AG04450 (cell line): ENCODE results near the gene MPI. TPM values are rescaled to one million over a fixed set of nuclear protein-coding genes. Genes with fewer than 3 reads are reported as not detected.
A peak's percentile ranks its signal among the peaks of the same experiment; 100 is the strongest.

Source experiments
- CTCF ChIA-PET: fragments of 300-600, 350-600 bp; formaldehyde crosslinking; extraction: SDS; loops from one replicate; lab custom pipeline; 2022; ENCODE audit warnings: antibody characterized with exemption, inconsistent platforms; lab: Charles Lee
- POLR2A ChIA-PET: fragments of 350-600 bp; formaldehyde crosslinking; extraction: SDS; loops from one replicate; lab custom pipeline; 2021; ENCODE audit warnings: antibody characterized with exemption, inconsistent platforms; lab: Yijun Ruan, JAX
- DNase-seq: peaks from one replicate; pipeline ENCODE4 v3.0.0-alpha.2; 2011; ENCODE audit warnings: low read depth, low spot score
- H3K27ac ChIP-seq: one replicate; pipeline ENCODE4 v1.5.1; 2012; ENCODE audit warnings: low read depth, low read length, control low read depth
- H3K27me3 ChIP-seq: one replicate; pipeline ENCODE4 v1.6.0; 2012; ENCODE audit warnings: low read length; ENCODE audit not compliant: control insufficient read depth, insufficient read depth
- H3K4me3 ChIP-seq: 2 replicates; pipeline ENCODE4 v1.5.1; 2011; ENCODE audit warnings: mild to moderate bottlenecking, low read depth, low read length, control low read depth
- H3K9me3 ChIP-seq: 2 replicates; pipeline ENCODE4 v1.5.1; 2012; ENCODE audit warnings: low read length; ENCODE audit not compliant: control insufficient read depth, insufficient read depth
- polyA plus RNA-seq: library from polyadenylated mRNA; depleted of rRNA; stranded (reverse); fragments of >200 nt; gene quantifications from 2 replicates; pipeline ENCODE4 v1.2.3, GENCODE V29; 2011
- TF ChIP-seq, protein P1 (sequence below): IDR thresholded peaks from 2 replicates; pipeline ENCODE4 v1.5.1; 2011; ENCODE audit warnings: low read depth, low read length, control low read depth, inconsistent platforms

Gene MPI
- polyA plus RNA-seq, 1 experiment, result 55.5 TPM

DNA sequence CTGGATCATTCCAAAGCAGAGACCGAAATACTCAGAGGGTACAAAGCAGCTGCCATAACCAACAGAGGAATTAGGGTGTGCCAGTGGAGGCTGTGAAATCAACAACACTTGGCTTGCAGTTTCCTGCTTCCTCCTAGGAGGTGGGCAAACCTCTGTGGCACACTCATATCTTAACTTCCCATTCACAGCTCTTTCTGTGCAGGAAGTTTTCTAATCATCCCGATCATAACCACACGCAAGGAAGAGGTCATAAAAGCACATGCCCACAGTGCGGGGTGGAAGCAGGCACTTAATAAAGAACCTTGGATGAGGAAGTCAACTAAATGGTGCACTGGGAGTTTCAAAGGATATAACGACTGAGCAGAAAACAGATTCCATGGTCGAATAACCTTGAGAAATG, 21.8 kb upstream of the MPI start:
- Histone ChIP-seq H3K27me3 (no peaks in the 10 kb centered on the region), H3K27ac (no peak overlapping the region), H3K4me3 (no peak overlapping the region), H3K9me3 (no peaks in the 10 kb centered on the region)
- TF ChIP-seq, protein P1, sequence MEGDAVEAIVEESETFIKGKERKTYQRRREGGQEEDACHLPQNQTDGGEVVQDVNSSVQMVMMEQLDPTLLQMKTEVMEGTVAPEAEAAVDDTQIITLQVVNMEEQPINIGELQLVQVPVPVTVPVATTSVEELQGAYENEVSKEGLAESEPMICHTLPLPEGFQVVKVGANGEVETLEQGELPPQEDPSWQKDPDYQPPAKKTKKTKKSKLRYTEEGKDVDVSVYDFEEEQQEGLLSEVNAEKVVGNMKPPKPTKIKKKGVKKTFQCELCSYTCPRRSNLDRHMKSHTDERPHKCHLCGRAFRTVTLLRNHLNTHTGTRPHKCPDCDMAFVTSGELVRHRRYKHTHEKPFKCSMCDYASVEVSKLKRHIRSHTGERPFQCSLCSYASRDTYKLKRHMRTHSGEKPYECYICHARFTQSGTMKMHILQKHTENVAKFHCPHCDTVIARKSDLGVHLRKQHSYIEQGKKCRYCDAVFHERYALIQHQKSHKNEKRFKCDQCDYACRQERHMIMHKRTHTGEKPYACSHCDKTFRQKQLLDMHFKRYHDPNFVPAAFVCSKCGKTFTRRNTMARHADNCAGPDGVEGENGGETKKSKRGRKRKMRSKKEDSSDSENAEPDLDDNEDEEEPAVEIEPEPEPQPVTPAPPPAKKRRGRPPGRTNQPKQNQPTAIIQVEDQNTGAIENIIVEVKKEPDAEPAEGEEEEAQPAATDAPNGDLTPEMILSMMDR, result no peak
- no peak for DNase-seq
- ChIA-PET POLR2A (no interaction called here), CTCF (interaction anchor here (1.1 kb wide), 1 partner anchor 34 kb away, joined by 7 read pairs; no protein-coding TSS in a partner anchor)

DNA sequence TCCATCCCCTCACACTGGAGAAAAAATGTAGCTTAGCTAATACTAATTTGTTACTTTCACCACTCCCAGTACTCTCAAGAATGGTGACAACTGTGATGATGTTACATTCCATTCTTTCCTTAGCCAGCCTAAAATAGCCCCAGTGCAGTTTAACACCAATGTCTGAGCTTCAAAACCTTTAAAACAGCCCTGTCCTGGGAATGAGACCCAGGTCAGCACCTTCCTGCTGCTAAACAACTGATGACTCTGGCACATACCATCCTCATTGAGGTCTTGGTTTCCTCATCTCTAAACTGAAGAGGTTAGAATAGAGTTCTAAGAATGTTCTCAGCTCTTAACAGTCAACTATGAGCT, 20.5 kb upstream of the MPI start:
- no peak overlapping the region for H3K27ac ChIP-seq
- H3K9me3 ChIP-seq, result no peaks in the 10 kb centered on the region
- no peaks in the 10 kb centered on the region for H3K27me3 ChIP-seq
- DNase-seq, result no peak
- CTCF ChIA-PET, result interaction anchor here (0.5 to 2.4 kb wide), 5 partner anchors 28 to 136 kb away, joined by 3 to 27 read pairs (median 6); no protein-coding TSS in a partner anchor
- TF ChIP-seq, protein P1, result no peak
- no peak overlapping the region for H3K4me3 ChIP-seq
- POLR2A ChIA-PET, result interaction anchor here (0.7 to 1.2 kb wide), 2 partner anchors 12 to 27 kb away, joined by 3 to 4 read pairs; no protein-coding TSS in a partner anchor

DNA sequence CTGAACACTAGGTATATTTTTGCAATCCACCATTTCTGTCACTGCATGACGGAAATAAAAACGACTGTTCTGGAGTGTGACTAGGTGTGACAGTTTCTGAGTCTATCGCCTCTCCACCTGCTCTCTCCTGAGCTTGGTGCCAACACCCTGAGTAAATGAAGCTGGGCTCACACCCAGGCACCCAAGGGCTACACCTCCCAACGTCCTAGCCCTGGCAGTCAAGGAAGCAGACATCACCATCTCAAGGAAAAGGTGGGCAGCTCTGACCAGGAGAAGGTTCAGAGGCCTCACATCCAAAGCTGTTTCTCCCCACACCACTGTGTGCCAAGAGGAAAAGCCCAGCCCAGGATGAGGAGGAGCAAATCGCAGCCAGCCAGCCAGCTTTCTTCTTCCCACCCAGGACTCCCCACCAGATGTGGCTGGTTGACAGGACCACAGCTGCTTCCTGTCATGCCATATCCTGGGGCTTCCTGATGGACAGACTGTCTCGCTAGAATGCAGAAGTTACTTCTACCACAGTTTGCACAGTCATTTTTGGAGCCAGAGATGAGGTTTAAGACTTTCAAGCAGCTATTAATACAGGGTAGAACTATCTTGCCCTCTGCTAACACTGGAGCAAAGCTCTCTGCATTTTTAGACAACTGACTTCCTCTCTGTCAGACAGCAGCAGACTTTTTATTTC, 20.0 kb upstream of the MPI start:
- TF ChIP-seq, protein P1, result no peak
- no peak for DNase-seq
- Histone ChIP-seq H3K27ac (no peak overlapping the region), H3K4me3 (no peak overlapping the region), H3K9me3 (no peaks in the 10 kb centered on the region), H3K27me3 (no peaks in the 10 kb centered on the region)
- ChIA-PET POLR2A (interaction anchor here (0.7 to 1.2 kb wide), 2 partner anchors 13 to 26 kb away, joined by 3 to 4 read pairs; no protein-coding TSS in a partner anchor), CTCF (interaction anchor here (0.5 to 2.4 kb wide), 5 partner anchors 10 to 99 kb away, joined by 3 to 27 read pairs (median 4); no protein-coding TSS in a partner anchor)

DNA sequence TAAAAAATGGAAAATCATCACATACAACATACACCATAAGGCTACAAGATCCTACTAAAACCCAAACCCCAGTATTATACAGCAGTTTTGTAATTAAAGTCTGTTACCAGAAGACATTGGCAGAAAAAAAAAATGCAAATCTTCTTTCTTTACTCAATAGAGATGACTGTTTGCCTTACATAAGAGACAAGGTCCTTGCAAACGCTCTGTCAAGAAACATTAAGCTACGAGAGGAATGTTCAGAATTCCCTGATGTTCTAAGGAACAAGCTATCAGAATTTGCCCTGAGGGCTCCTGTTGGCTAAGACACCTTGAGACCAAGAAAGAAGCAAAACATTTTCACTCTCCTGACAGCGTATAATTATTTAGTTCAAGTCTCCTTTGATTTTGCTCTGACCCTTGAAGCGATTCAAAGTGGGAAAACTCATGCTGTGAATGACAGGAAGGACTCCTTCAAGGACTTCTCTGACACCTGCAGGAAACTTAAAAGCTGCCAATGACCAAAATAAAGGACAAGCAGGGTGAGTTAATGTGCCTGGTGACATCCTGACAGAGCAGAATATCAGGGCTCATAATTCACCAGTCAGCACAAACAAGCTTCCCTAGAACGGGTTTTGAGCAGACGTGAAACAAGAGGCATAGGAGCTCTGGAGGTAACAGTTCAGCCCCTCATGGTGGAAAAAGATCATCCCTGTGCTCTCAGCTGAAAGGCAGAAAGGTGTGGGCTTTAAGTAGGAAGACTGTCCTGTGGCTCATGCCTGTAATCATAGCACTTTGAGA, 19.2 kb upstream of the MPI start:
- POLR2A ChIA-PET, result interaction anchor here (1.2 kb wide), 1 partner anchor 26 kb away, joined by 4 read pairs; no protein-coding TSS in a partner anchor
- Histone ChIP-seq H3K27ac (peak overlapping the region; percentile 22), H3K27me3 (no peaks in the 10 kb centered on the region), H3K4me3 (no peak overlapping the region), H3K9me3 (no peaks in the 10 kb centered on the region)
- TF ChIP-seq, protein P1, result no peak
- CTCF ChIA-PET, result interaction anchor here (0.6 to 2.4 kb wide), 3 partner anchors 11 to 100 kb away, joined by 3 to 27 read pairs (median 8); no protein-coding TSS in a partner anchor
- DNase-seq, result no peak
